ENCODE measurements around the gene CXCL8.

GRCh38 chr4:73765296-73765695 is 24.9 kb downstream of the CXCL8 start:
- TF ChIP-seq, protein P1, sequence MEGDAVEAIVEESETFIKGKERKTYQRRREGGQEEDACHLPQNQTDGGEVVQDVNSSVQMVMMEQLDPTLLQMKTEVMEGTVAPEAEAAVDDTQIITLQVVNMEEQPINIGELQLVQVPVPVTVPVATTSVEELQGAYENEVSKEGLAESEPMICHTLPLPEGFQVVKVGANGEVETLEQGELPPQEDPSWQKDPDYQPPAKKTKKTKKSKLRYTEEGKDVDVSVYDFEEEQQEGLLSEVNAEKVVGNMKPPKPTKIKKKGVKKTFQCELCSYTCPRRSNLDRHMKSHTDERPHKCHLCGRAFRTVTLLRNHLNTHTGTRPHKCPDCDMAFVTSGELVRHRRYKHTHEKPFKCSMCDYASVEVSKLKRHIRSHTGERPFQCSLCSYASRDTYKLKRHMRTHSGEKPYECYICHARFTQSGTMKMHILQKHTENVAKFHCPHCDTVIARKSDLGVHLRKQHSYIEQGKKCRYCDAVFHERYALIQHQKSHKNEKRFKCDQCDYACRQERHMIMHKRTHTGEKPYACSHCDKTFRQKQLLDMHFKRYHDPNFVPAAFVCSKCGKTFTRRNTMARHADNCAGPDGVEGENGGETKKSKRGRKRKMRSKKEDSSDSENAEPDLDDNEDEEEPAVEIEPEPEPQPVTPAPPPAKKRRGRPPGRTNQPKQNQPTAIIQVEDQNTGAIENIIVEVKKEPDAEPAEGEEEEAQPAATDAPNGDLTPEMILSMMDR (IDR thresholded peaks at IDR 0.05), result no peak
- TF ChIP-seq POLR2A (IDR thresholded peaks at IDR 0.05), result no peak
